ENCODE results near the gene ILF3.

Gene ILF3

GRCh38 chr19:10677751-10678150 lies 23.6 kb downstream of the ILF3 start:
- Histone ChIP-seq H3K4me3 (ENCODE audit: insufficient read length, low read depth) (no peak overlapping the region), H3K27me3 (ENCODE audit: insufficient read depth, insufficient read length) (no peaks in the 10 kb centered on the region), H3K4me1 (ENCODE audit: insufficient read depth, insufficient read length) (peaks cover 15% of the 10 kb centered on the region), H3K36me3 (ENCODE audit: insufficient read depth, insufficient read length, low read length) (peaks cover 93% of the 10 kb centered on the region), H3K9ac (ENCODE audit: insufficient read length, low read depth) (no peak overlapping the region), H3K9me3 (ENCODE audit: insufficient read depth, low read length) (no peaks in the 10 kb centered on the region)
- DNase-seq (ENCODE audit: low read depth, low spot score) = no peak
- TF ChIP-seq SUZ12 (IDR thresholded peaks at IDR 0.05; ENCODE audit: extremely low read depth, insufficient read depth, insufficient read length) = no peak
- no peak for TF ChIP-seq YY1 (IDR thresholded peaks at IDR 0.05; ENCODE audit: insufficient read depth, insufficient read length)
- TF ChIP-seq ZNF274 (IDR thresholded peaks at IDR 0.05; ENCODE audit: low read depth, low read length) = no peak

DNA sequence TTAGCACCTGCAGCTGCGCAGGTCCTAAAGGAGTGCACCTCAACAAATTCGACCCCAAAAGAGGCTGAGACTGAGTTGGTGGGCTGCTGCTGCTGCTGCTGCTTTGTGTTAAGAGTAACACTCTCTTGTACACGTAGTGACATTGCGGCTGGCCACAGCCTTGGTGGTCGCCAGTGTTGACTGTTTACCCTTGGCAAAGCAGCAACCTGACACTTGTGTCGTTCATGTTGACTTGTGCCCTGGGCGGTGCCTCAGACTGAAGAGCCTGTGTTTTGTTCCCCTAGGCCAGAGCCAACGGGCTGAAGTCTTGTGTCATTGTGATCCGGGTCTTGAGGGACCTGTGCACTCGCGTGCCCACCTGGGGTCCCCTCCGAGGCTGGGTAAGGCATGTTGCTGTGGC lies 24.7 kb downstream of the ILF3 start:
- peak overlapping the region; percentile 3 for H3K9ac ChIP-seq (ENCODE audit: insufficient read length, low read depth)
- TF ChIP-seq YY1 (IDR thresholded peaks at IDR 0.05; ENCODE audit: insufficient read depth, insufficient read length) = no peak
- no peak for TF ChIP-seq SUZ12 (IDR thresholded peaks at IDR 0.05; ENCODE audit: extremely low read depth, insufficient read depth, insufficient read length)
- TF ChIP-seq ZNF274 (IDR thresholded peaks at IDR 0.05; ENCODE audit: low read depth, low read length) = no peak

GRCh38 chr19:10679743-10680142 lies 25.6 kb downstream of the ILF3 start:
- Histone ChIP-seq H3K4me1 (ENCODE audit: insufficient read depth, insufficient read length) (peaks cover 16% of the 10 kb centered on the region), H3K9me3 (ENCODE audit: insufficient read depth, low read length) (no peaks in the 10 kb centered on the region), H3K27me3 (ENCODE audit: insufficient read depth, insufficient read length) (no peaks in the 10 kb centered on the region), H3K9ac (ENCODE audit: insufficient read length, low read depth) (no peak overlapping the region), H3K36me3 (ENCODE audit: insufficient read depth, insufficient read length, low read length) (peaks cover 94% of the 10 kb centered on the region), H3K4me3 (ENCODE audit: insufficient read length, low read depth) (no peak overlapping the region)
- TF ChIP-seq ZNF274 (IDR thresholded peaks at IDR 0.05; ENCODE audit: low read depth, low read length) (no peak), SUZ12 (IDR thresholded peaks at IDR 0.05; ENCODE audit: extremely low read depth, insufficient read depth, insufficient read length) (no peak), YY1 (IDR thresholded peaks at IDR 0.05; ENCODE audit: insufficient read depth, insufficient read length) (no peak)
- no peak for DNase-seq (ENCODE audit: low read depth, low spot score)

More for the DNA sequence above, 24.7 kb downstream of the ILF3 start:
- H3K36me3 ChIP-seq (ENCODE audit: insufficient read depth, insufficient read length, low read length) = peaks cover 93% of the 10 kb centered on the region
- no peak for DNase-seq (ENCODE audit: low read depth, low spot score)
- H3K9me3 ChIP-seq (ENCODE audit: insufficient read depth, low read length) = no peaks in the 10 kb centered on the region
- peaks cover 16% of the 10 kb centered on the region for H3K4me1 ChIP-seq (ENCODE audit: insufficient read depth, insufficient read length)
- H3K27me3 ChIP-seq (ENCODE audit: insufficient read depth, insufficient read length) = no peaks in the 10 kb centered on the region
- H3K4me3 ChIP-seq (ENCODE audit: insufficient read length, low read depth) = no peak overlapping the region

GRCh38 chr19:10680545-10681135 lies 26.5 kb downstream of the ILF3 start:
- Histone ChIP-seq H3K4me1 (ENCODE audit: insufficient read depth, insufficient read length) (peaks cover 16% of the 10 kb centered on the region), H3K9me3 (ENCODE audit: insufficient read depth, low read length) (no peaks in the 10 kb centered on the region), H3K27me3 (ENCODE audit: insufficient read depth, insufficient read length) (no peaks in the 10 kb centered on the region), H3K4me3 (ENCODE audit: insufficient read length, low read depth) (no peak overlapping the region), H3K36me3 (ENCODE audit: insufficient read depth, insufficient read length, low read length) (peaks cover 94% of the 10 kb centered on the region), H3K9ac (ENCODE audit: insufficient read length, low read depth) (no peak overlapping the region)
- TF ChIP-seq YY1 (IDR thresholded peaks at IDR 0.05; ENCODE audit: insufficient read depth, insufficient read length) = no peak
- DNase-seq (ENCODE audit: low read depth, low spot score) = no peak

DNA sequence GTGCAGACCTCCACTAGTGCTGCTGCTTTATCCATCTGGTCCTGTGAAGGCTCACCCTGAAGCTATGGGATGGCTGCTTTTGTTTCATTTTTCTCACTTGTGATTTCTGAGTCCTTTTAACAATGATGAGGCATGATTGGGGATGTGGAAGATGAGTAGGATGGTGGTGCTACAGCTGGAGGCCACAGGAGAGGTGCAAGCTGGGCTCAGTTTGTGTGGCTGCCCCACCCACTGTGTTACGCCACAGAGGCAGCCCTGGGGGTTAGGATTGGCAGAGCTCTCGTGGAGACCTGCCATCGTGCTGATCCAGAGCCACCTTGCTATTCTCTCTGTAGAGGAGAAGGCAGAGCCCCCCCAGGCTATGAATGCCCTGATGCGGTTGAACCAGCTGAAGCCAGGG lies 27.5 kb downstream of the ILF3 start:
- H3K36me3 ChIP-seq (ENCODE audit: insufficient read depth, insufficient read length, low read length) = peaks cover 99% of the 10 kb centered on the region
- TF ChIP-seq YY1 (IDR thresholded peaks at IDR 0.05; ENCODE audit: insufficient read depth, insufficient read length) = no peak
- no peak for TF ChIP-seq ZNF274 (IDR thresholded peaks at IDR 0.05; ENCODE audit: low read depth, low read length)
- TF ChIP-seq SUZ12 (IDR thresholded peaks at IDR 0.05; ENCODE audit: extremely low read depth, insufficient read depth, insufficient read length) = no peak
- H3K9me3 ChIP-seq (ENCODE audit: insufficient read depth, low read length) = no peaks in the 10 kb centered on the region
- no peak overlapping the region for H3K9ac ChIP-seq (ENCODE audit: insufficient read length, low read depth)
- no peak overlapping the region for H3K4me3 ChIP-seq (ENCODE audit: insufficient read length, low read depth)
- H3K4me1 ChIP-seq (ENCODE audit: insufficient read depth, insufficient read length) = peaks cover 20% of the 10 kb centered on the region
- no peaks in the 10 kb centered on the region for H3K27me3 ChIP-seq (ENCODE audit: insufficient read depth, insufficient read length)
- no peak for DNase-seq (ENCODE audit: low read depth, low spot score)

DNA sequence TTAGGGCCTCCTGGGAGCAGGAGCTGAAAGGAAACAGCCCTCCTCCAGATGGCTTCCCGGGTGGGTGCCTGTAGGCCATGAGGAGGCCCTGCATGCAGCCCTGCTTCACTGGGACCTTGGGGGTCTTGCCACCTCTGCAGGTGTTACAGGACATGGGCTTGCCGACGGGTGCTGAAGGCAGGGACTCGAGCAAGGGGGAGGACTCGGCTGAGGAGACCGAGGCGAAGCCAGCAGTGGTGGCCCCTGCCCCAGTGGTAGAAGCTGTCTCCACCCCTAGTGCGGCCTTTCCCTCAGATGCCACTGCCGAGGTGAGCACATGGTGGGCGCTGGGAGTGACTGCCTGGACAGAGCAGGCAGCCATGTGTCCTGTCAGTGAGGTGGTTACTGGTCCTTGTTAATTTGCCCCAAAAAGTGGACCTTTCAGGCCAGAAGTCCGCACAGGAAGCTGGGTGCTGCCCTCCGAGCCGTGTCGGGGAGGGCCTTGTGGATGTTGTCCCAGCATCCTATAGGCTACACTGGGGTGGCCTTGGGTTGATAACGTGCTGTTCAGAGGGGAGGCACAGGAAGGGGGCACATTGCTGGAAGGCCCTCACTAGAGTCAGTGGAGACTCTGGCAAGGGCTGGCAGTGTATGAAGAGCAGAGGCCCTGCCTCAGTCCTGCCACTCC lies 28.4 kb downstream of the ILF3 start:
- DNase-seq (ENCODE audit: low read depth, low spot score) = no peak
- Histone ChIP-seq H3K27me3 (ENCODE audit: insufficient read depth, insufficient read length) (no peaks in the 10 kb centered on the region), H3K4me1 (ENCODE audit: insufficient read depth, insufficient read length) (peaks cover 20% of the 10 kb centered on the region), H3K9ac (ENCODE audit: insufficient read length, low read depth) (no peak overlapping the region), H3K4me3 (ENCODE audit: insufficient read length, low read depth) (no peak overlapping the region), H3K9me3 (ENCODE audit: insufficient read depth, low read length) (no peaks in the 10 kb centered on the region), H3K36me3 (ENCODE audit: insufficient read depth, insufficient read length, low read length) (peaks cover 99% of the 10 kb centered on the region)
- TF ChIP-seq YY1 (IDR thresholded peaks at IDR 0.05; ENCODE audit: insufficient read depth, insufficient read length) = no peak
- no peak for TF ChIP-seq ZNF274 (IDR thresholded peaks at IDR 0.05; ENCODE audit: low read depth, low read length)
- TF ChIP-seq SUZ12 (IDR thresholded peaks at IDR 0.05; ENCODE audit: extremely low read depth, insufficient read depth, insufficient read length) = no peak

DNA sequence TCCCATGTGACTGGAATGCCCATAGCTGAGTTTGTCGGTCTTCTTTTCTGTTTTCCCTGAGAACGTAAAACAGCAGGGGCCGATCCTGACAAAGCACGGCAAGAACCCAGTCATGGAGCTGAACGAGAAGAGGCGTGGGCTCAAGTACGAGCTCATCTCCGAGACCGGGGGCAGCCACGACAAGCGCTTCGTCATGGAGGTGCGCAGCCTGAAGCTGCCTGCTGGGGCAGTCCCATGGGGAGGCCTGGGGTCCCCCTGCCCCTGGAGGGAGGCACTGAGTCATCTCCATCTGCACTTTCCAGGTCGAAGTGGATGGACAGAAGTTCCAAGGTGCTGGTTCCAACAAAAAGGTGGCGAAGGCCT lies 28.9 kb downstream of the ILF3 start:
- H3K4me1 ChIP-seq (ENCODE audit: insufficient read depth, insufficient read length) = peaks cover 20% of the 10 kb centered on the region
- no peak overlapping the region for H3K9ac ChIP-seq (ENCODE audit: insufficient read length, low read depth)
- H3K4me3 ChIP-seq (ENCODE audit: insufficient read length, low read depth) = no peak overlapping the region
- H3K36me3 ChIP-seq (ENCODE audit: insufficient read depth, insufficient read length, low read length) = peaks cover 99% of the 10 kb centered on the region
- no peaks in the 10 kb centered on the region for H3K9me3 ChIP-seq (ENCODE audit: insufficient read depth, low read length)
- TF ChIP-seq YY1 (IDR thresholded peaks at IDR 0.05; ENCODE audit: insufficient read depth, insufficient read length) = no peak
- no peak for TF ChIP-seq SUZ12 (IDR thresholded peaks at IDR 0.05; ENCODE audit: extremely low read depth, insufficient read depth, insufficient read length)
- no peak for TF ChIP-seq ZNF274 (IDR thresholded peaks at IDR 0.05; ENCODE audit: low read depth, low read length)
- DNase-seq (ENCODE audit: low read depth, low spot score) = no peak
- H3K27me3 ChIP-seq (ENCODE audit: insufficient read depth, insufficient read length) = no peaks in the 10 kb centered on the region

Measured in NT2/D1 (cell line).